Measurements from ENCODE around the gene ABCA5. TPM values are rescaled to one million over a fixed set of nuclear protein-coding genes. Genes with fewer than 3 reads are reported as not detected.

The ABCA5 gene
- total and polyA plus RNA-seq, 2 donors (not counting 3 experiments of a cell fraction or from before 2014, with no cell fraction given): 9.3 to 23.2 TPM

- no peak for FAIRE-seq
- CTCF ChIA-PET: no interaction called here
- intact Hi-C loops (cut with micrococcal nuclease): no loop called here
Observed at GRCh38 chr17:69342896-69343644, 16.1 kb upstream of the ABCA5 start.

More at GRCh38 chr17:69342896-69343644, 16.1 kb upstream of the ABCA5 start:
- no peaks in the 10 kb centered on the region for H3K4me1 ChIP-seq (ENCODE audit: control insufficient read depth, extremely low read depth, insufficient read depth, low read length)
- no peak overlapping the region for H3K27ac ChIP-seq (ENCODE audit: insufficient read depth, low read depth, low read length)
- no peaks in the 10 kb centered on the region for H3K9me1 ChIP-seq (replicated peaks; ENCODE audit: control insufficient read depth, extremely low read depth, insufficient read depth, low read length)
- H3K9me3 ChIP-seq (replicated peaks; ENCODE audit: control insufficient read depth, insufficient read depth, low read length): no peaks in the 10 kb centered on the region
- no peak for DNase-seq (ENCODE audit: low read depth, low spot score)
- H3K4me2 ChIP-seq (ENCODE audit: insufficient read depth, low read length): no peak overlapping the region
- H3K36me3 ChIP-seq (ENCODE audit: control insufficient read depth in 2 of 2, extremely low read depth in 1 of 2, insufficient read depth in 2 of 2, low read length in 2 of 2): no peaks in the 10 kb centered on the region
- POLR2A ChIA-PET: no interaction called here
- no TSS peak for BruUV-seq (replicated peaks)
- TF ChIP-seq JUN (IDR thresholded peaks at IDR 0.05; ENCODE audit: borderline replicate concordance, insufficient read depth, insufficient read length, low read depth) (no peak), MYC (IDR thresholded peaks at IDR 0.05; ENCODE audit: low read depth, low read length) (no peak), POLR2AphosphoS5 (IDR thresholded peaks at IDR 0.05; ENCODE audit: insufficient read depth, low read depth, low read length) (no peak), POLR2A (IDR thresholded peaks at IDR 0.05; ENCODE audit: low read depth, low read length) (no peak), GATA2 (IDR thresholded peaks at IDR 0.05; ENCODE audit: insufficient read depth, insufficient read length, low read depth, low read length) (no peak), FOS (IDR thresholded peaks at IDR 0.05; ENCODE audit: borderline replicate concordance, insufficient read depth, low read length) (no peak)
- TF ChIP-seq, protein P1, sequence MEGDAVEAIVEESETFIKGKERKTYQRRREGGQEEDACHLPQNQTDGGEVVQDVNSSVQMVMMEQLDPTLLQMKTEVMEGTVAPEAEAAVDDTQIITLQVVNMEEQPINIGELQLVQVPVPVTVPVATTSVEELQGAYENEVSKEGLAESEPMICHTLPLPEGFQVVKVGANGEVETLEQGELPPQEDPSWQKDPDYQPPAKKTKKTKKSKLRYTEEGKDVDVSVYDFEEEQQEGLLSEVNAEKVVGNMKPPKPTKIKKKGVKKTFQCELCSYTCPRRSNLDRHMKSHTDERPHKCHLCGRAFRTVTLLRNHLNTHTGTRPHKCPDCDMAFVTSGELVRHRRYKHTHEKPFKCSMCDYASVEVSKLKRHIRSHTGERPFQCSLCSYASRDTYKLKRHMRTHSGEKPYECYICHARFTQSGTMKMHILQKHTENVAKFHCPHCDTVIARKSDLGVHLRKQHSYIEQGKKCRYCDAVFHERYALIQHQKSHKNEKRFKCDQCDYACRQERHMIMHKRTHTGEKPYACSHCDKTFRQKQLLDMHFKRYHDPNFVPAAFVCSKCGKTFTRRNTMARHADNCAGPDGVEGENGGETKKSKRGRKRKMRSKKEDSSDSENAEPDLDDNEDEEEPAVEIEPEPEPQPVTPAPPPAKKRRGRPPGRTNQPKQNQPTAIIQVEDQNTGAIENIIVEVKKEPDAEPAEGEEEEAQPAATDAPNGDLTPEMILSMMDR (IDR thresholded peaks at IDR 0.05; ENCODE audit: extremely low read depth in 1 of 2, insufficient read depth in 1 of 2, low read depth in 1 of 2, low read length in 2 of 2): no peak
- TF ChIP-seq, protein P2, sequence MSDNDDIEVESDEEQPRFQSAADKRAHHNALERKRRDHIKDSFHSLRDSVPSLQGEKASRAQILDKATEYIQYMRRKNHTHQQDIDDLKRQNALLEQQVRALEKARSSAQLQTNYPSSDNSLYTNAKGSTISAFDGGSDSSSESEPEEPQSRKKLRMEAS (IDR thresholded peaks at IDR 0.05; ENCODE audit: insufficient read depth, insufficient read length): no peak
- dilution Hi-C loops (cut with MboI; ENCODE audit: extremely low pct_ligation_motif_present, low sequenced_read_pairs): no loop called here
- H3K9ac ChIP-seq (replicated peaks; ENCODE audit: extremely low read depth, insufficient read depth, low read length): no peak overlapping the region
- H3K4me3 ChIP-seq (replicated peaks in 1 of 3; ENCODE audit: insufficient read depth in 1 of 3, low read depth in 1 of 3, low read length in 3 of 3): no peak overlapping the region
- H3K27me3 ChIP-seq (ENCODE audit: control insufficient read depth in 2 of 2, insufficient read depth in 2 of 2, low read length in 2 of 2): no peaks in the 10 kb centered on the region
- H4K20me1 ChIP-seq (replicated peaks; ENCODE audit: control insufficient read depth, extremely low read depth, insufficient read depth, low read length): no peaks in the 10 kb centered on the region
- no peaks in the 10 kb centered on the region for H3K79me2 ChIP-seq (ENCODE audit: control insufficient read depth, insufficient read depth, low read length)
- no peak overlapping the region for H2AFZ ChIP-seq (ENCODE audit: low read depth, low read length)
